Measurements from ENCODE around the gene YWHAE. TPM values are rescaled to one million over a fixed set of nuclear protein-coding genes. Genes with fewer than 3 reads are reported as not detected.
"Not testable (repeated sequence)": the region's sequence is repeated elsewhere in the genome, so short reads cannot be mapped to it uniquely, and the experiment has no call there.

Gene YWHAE
- total and polyA plus RNA-seq, 2 of the 4 experiments (the other 2 are of a cell fraction), result 358 to 774 TPM

DNA sequence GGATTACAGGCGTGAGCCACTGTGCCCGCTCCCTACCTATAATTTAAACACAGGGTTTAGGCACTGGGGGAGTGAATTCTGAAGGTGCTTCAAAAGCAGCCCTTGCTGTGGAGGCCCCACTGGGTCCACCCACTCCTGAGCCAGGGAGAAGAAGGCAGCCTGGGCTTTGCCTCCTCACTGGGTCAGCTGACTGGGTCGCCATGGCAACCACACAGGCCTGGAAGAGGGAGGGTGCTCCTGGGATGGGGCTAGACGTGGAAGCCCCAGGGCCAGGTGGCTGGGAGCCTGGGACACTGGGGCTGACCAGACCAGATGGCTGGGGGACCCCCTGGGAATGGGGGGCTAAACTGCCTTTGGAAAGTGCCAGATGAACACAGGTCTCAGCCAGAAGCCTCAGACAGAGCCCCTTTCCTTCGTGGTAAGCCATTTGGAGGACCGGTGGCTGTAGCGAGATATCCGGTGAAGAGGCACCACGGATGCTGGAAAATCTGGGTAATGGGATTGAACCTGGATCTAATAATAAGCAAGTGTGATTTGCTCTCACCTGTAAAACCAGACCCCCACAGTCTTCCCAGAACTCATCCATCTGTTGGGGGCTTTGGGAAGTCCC, 87.7 kb downstream of the YWHAE start:
- Histone ChIP-seq H3K27ac (ENCODE audit: insufficient read depth, low read length) (no peak overlapping the region), H3K18ac (ENCODE audit: low read depth, low read length) (no peak overlapping the region), H2AK9ac (replicated peaks; ENCODE audit: low read depth, low read length, poor library complexity) (no peak overlapping the region), H2BK15ac (ENCODE audit: low read depth, low read length) (no peak overlapping the region), H4K5ac (ENCODE audit: low read depth, low read length) (no peak overlapping the region), H4K91ac (ENCODE audit: insufficient read depth, low read depth, low read length) (no peak overlapping the region), H3K4ac (ENCODE audit: low read depth, low read length) (no peak overlapping the region), H4K8ac (ENCODE audit: low read depth in 2 of 2, low read length in 2 of 2) (no peak overlapping the region), H3K27me3 (ENCODE audit: control insufficient read depth, insufficient read depth, low read length) (peaks cover 16% of the 10 kb centered on the region), H3K79me1 (ENCODE audit: low read depth in 1 of 2, low read length in 2 of 2) (no peaks in the 10 kb centered on the region), H4K20me1 (ENCODE audit: insufficient read depth, low read length) (no peaks in the 10 kb centered on the region), H3K4me2 (ENCODE audit: low read depth, low read length) (no peak overlapping the region), H3K56ac (ENCODE audit: extremely low read depth, insufficient read depth, low read length) (no peak overlapping the region), H3K4me3 (ENCODE audit: insufficient read depth, low read depth, low read length) (no peak overlapping the region), H2AFZ (replicated peaks; ENCODE audit: low read length, poor library complexity) (no peak overlapping the region), H2AK5ac (ENCODE audit: low read depth, low read length) (no peak overlapping the region), H3K4me1 (ENCODE audit: control insufficient read depth, insufficient read depth, low read length) (no peaks in the 10 kb centered on the region), H2BK5ac (ENCODE audit: low read depth, low read length, poor library complexity, severe bottlenecking) (no peak overlapping the region), H3K23ac (ENCODE audit: low read depth, low read length) (no peak overlapping the region), H3K14ac (replicated peaks; ENCODE audit: low read depth, low read length) (no peak overlapping the region), H2BK20ac (ENCODE audit: low read depth, low read length) (no peak overlapping the region), H3K36me3 (ENCODE audit: control insufficient read depth, insufficient read depth, low read length) (no peaks in the 10 kb centered on the region), H3K9me3 (ENCODE audit: control insufficient read depth, insufficient read depth, low read length) (peaks cover 2% of the 10 kb centered on the region; the same call in 1 of the 2 replicates), H3K9me1 (ENCODE audit: insufficient read depth, low read length) (no peaks in the 10 kb centered on the region), H3K9ac (ENCODE audit: low read depth, low read length) (no peak overlapping the region), H2BK120ac (ENCODE audit: low read depth, low read length) (no peak overlapping the region)
- intact Hi-C loops (cut with micrococcal nuclease) (no loop called here), in situ Hi-C loops (cut with MboI; ENCODE audit: low sequenced_read_pairs) (no loop called here), dilution Hi-C loops (cut with HindIII; ENCODE audit: low sequenced_read_pairs, unreplicated experiment) (no loop called here)
- ATAC-seq (ENCODE audit: low read depth) (no peak), DNase-seq (no peak)
- 0% methylated on average over 1 of the region's 9 CpGs; no CpG with 5 or more reads in 1 of the 2 experiments for WGBS, 2 experiments (ENCODE audit: extremely low coverage in 2 of 2, insufficient read length in 1 of 2)
- ChIA-PET CTCF (no interaction called here), POLR2A (ENCODE audit: unreplicated experiment) (no interaction called here)
- no TSS peak for BruUV-seq (replicated peaks)
- TF ChIP-seq CTCF (conservative IDR thresholded peaks at IDR 0.05; ENCODE audit: low read depth, low read length), result no peak
- TF ChIP-seq, protein P1, sequence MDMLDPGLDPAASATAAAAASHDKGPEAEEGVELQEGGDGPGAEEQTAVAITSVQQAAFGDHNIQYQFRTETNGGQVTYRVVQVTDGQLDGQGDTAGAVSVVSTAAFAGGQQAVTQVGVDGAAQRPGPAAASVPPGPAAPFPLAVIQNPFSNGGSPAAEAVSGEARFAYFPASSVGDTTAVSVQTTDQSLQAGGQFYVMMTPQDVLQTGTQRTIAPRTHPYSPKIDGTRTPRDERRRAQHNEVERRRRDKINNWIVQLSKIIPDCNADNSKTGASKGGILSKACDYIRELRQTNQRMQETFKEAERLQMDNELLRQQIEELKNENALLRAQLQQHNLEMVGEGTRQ (IDR thresholded peaks at IDR 0.05; ENCODE audit: low read depth, low read length), result peak; percentile 36; the same call in 1 of the 2 replicates

DNA sequence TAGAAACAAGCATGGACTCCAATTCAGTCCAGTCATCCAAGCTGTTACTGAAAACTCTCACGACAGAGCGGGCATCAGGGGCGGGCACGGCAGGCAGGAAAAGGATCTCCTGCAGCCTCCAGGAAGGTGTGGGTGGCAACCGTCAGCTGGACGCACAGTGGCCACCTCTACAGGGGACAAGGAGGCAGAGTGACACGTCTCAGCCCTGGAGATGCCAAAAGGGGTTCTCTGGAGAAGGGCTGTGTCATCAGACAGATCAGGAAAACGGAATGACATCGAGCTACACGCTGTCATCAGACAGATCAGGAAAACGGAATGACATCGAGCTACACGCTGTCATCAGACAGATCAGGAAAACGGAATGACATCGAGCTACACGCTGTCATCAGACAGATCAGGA, 92.2 kb downstream of the YWHAE start:
- BruUV-seq (replicated peaks), result not testable (repeated sequence)
- WGBS, 2 experiments (ENCODE audit: extremely low coverage in 2 of 2, insufficient read length in 1 of 2), result no CpG with 5 or more reads among the region's 16 CpGs

More for the DNA sequence above, 92.2 kb downstream of the YWHAE start:
- H3K23ac ChIP-seq (ENCODE audit: low read depth, low read length); H3K79me1 ChIP-seq (ENCODE audit: low read depth in 1 of 2, low read length in 2 of 2); H2AFZ ChIP-seq (replicated peaks; ENCODE audit: low read length, poor library complexity); H4K8ac ChIP-seq (ENCODE audit: low read depth in 2 of 2, low read length in 2 of 2); H4K20me1 ChIP-seq (ENCODE audit: insufficient read depth, low read length); H3K4me1 ChIP-seq (ENCODE audit: control insufficient read depth, insufficient read depth, low read length); H3K27ac ChIP-seq (ENCODE audit: insufficient read depth, low read length); CTCF ChIA-PET; H2BK5ac ChIP-seq (ENCODE audit: low read depth, low read length, poor library complexity, severe bottlenecking); H3K14ac ChIP-seq (replicated peaks; ENCODE audit: low read depth, low read length); DNase-seq; H2BK15ac ChIP-seq (ENCODE audit: low read depth, low read length); H3K36me3 ChIP-seq (ENCODE audit: control insufficient read depth, insufficient read depth, low read length); H3K9me3 ChIP-seq (ENCODE audit: control insufficient read depth, insufficient read depth, low read length); H3K9ac ChIP-seq (ENCODE audit: low read depth, low read length); POLR2A ChIA-PET (ENCODE audit: unreplicated experiment); intact Hi-C loops (cut with micrococcal nuclease); H2AK5ac ChIP-seq (ENCODE audit: low read depth, low read length); H2BK20ac ChIP-seq (ENCODE audit: low read depth, low read length); H2AK9ac ChIP-seq (replicated peaks; ENCODE audit: low read depth, low read length, poor library complexity); H4K5ac ChIP-seq (ENCODE audit: low read depth, low read length); in situ Hi-C loops (cut with MboI; ENCODE audit: low sequenced_read_pairs); dilution Hi-C loops (cut with HindIII; ENCODE audit: low sequenced_read_pairs, unreplicated experiment); H3K18ac ChIP-seq (ENCODE audit: low read depth, low read length); H3K4me2 ChIP-seq (ENCODE audit: low read depth, low read length); H3K4ac ChIP-seq (ENCODE audit: low read depth, low read length); H4K91ac ChIP-seq (ENCODE audit: insufficient read depth, low read depth, low read length); H2BK120ac ChIP-seq (ENCODE audit: low read depth, low read length); H3K4me3 ChIP-seq (ENCODE audit: insufficient read depth, low read depth, low read length); H3K9me1 ChIP-seq (ENCODE audit: insufficient read depth, low read length); ATAC-seq (ENCODE audit: low read depth); H3K56ac ChIP-seq (ENCODE audit: extremely low read depth, insufficient read depth, low read length): not testable (repeated sequence)
- H3K27me3 ChIP-seq (ENCODE audit: control insufficient read depth, insufficient read depth, low read length), result peaks cover 24% of the 10 kb centered on the region
